ENCODE measurements around the gene EPHA8.

The EPHA8 gene

DNA sequence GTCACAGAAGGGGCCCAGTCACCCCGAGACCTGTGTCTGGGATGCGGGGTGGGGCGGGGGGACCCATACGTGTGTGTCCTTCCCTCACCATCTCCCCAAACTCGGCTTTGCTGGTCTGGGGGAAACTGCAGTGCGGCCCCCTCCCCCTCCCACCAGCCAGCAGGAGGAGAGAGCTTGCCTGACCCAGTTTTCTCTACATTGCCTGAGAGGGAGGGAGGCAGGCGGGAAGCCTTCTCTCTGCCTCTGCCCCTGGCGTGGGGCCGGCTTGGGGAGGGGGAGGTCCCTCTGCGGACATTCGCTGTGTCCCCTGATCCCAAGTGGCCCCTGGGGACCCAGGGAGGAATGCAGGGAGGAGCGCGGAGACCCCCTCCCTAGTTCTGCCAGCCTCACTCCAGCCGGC is 3.9 kb downstream of the EPHA8 start:
- no peak for DNase-seq (ENCODE audit: low read depth in 2 of 2)

DNA sequence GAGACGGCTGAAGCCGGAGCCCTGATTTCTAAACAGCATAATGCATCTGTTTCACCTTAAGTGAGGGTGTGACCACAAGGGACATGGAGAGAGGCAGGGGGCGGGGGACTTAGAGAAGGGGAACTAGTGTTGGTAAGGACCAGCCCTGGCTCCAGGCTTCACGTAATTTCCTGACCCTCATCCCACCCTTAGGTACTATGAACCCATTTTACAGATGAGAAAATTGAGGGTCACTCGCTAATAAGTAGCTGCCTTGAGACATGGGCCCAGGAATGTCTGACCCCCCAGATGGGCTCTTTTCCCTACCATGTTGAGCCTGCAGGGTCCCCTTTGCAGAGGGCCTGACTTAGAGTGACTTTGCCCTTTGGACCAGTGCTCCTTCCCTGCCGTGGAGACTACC is 4.7 kb downstream of the EPHA8 start:
- no peak for DNase-seq (ENCODE audit: low read depth in 2 of 2)

DNA sequence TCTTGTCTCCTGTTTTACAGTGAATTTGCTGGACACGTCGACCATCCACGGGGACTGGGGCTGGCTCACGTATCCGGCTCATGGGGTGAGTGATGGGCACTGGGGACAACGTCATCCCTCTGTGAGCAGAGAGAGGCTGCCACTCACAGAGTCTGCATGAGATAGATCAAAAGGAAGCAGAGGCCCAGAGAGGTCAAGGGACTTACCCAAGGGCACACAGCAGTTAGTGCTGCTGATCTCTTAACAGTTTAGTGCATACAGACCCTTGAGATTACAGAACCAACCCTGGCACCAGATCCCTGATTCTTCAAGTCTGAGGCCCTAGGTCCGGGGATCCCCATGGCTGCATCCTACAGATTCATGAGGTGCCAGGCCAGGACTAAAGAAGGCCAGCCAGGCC is 6.0 kb downstream of the EPHA8 start:
- DNase-seq (ENCODE audit: low read depth in 2 of 2) = no peak

DNA sequence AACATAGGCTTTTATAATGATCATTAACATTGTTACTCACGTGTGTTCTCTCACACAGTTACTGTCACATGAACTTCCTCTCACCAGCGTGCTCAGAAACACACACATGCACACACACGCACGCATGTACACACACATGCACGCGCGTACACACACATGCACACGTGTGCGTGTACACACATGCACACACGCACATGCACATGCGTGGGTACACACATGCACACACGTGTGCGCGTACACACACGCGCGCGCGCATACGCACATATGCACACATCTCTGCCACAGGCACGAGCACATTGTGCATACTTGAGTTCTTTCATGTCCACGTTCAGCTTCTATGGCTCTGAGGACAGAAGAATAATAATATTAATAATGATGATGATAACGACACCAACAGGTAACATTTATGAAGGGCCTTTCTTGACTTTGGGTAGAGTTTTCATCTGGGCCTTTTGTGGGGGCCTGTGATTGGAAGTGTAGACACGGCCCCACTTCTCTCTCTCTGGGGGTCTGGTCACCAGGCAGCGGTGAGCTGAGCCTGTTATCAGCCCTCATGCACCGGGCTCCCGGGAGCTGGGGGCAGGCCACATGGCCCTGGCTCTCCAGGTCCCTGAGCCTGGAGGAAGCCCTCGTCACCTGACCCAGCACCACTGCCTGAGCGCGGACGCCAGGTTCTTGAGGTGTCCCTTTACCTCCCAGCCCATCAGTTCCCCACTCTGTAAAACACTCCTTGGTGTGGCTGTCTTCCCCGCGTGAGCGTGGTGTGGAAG is 7.0 kb downstream of the EPHA8 start:
- no peak for DNase-seq (ENCODE audit: low read depth in 2 of 2)

DNA sequence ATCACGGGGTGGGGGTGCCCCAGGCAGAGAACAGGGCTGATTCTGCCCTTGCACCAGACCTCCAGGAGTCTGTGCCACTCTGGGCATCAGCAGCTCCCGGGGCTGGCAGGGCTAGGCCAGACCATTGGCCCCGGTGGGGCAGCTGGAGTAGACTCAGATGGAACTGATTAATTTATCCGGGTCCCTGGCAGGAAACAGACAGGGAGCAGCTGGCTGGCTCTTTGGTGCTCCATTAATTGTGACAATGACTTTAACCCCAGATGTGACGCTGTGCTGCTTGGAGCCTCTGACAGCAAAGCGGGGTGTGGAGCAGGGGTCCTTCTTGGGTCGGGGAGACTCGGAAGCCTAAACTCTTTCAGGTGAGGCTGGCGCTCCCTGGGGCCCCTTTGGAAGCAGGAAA is 9.5 kb downstream of the EPHA8 start:
- no peak for DNase-seq (ENCODE audit: low read depth in 2 of 2)

- DNase-seq (ENCODE audit: low read depth in 2 of 2) = no peak
Observed at GRCh38 chr1:22573237-22573636, 9.9 kb downstream of the EPHA8 start.

GRCh38 chr1:22575532-22576149 is 12.4 kb downstream of the EPHA8 start:
- no peak for DNase-seq (ENCODE audit: low read depth in 2 of 2)

- no peak for DNase-seq (ENCODE audit: low read depth in 2 of 2)
Observed at GRCh38 chr1:22576150-22576544, 12.9 kb downstream of the EPHA8 start.

GRCh38 chr1:22576617-22577016 is 13.3 kb downstream of the EPHA8 start:
- no peak for DNase-seq (ENCODE audit: low read depth in 2 of 2)

DNA sequence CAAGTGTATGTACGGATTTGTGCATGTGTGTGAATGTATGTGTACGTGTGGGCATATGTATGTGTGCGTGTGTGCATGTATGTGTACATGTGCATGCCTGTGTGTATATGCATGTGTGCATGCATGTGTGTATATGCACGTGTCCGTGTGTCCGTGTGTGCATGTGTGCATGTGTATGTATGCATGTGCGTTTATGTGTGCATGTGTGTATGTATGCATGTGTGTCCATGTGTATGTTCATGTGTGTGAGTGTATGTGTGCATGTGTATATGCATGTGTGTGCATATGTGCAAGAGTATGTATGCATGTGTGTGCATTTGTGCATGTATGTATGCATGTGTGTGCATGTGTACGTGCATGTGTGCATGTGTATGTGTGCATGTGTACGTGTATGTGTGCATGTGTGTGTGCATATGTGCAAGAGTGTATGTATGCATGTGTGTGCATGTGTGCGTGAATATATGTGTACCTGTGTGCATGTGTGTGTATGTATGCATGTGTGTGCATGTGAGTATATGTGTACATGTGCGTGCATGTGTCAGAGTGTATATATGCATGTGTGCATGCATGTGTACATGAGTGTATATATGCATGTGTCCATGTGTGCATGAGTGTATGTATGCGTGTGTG is 15.6 kb downstream of the EPHA8 start:
- DNase-seq (ENCODE audit: low read depth in 2 of 2) = no peak

- no peak for DNase-seq (ENCODE audit: low read depth in 2 of 2)
Observed at GRCh38 chr1:22579541-22580155, 16.4 kb downstream of the EPHA8 start.

DNA sequence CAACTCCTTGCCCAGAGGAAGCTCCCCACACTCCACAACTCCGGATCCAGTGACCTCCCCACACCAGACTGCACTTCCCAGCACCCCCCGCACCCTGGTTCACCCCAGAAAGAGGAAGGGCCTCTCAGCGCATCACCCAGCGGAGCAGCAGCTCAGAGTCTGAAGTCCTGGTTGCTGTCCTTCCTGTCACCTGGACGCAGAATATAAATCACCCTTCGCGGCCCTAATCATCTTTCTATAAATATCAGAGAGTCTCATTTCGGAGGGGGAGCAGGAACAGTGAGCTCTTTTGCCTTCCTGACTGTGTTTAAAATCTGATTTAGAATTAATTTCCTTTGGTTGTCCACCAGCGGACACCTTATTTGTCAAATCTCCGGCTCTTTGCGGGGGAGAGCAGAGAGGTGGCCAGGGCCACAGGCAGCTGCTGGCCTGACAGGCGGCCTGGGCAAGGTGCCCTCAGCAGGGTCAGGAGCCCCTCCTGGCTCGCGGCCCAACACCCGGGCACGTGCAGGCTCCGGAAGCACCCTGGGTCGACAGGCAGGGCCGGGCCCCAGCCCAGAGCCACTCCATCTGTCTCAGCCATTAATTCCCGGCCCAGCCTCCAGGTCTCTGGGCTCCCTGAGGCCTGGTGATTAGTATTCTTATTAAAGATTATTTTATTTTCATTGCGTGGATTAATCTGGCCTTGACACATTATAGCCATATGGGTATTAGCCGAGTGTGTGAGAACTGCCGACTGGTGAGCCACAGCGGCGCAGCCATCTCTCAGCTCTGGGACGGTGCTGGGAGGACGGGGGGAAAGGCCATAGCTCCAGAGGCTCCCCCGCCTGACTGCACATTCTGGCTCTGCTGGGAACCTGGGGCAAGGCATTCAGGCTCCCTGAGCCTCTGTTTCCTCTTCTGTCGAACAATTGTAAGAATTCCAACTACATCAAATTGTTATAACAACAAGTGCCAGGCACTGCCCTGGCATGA is 19.7 kb downstream of the EPHA8 start:
- DNase-seq (ENCODE audit: low read depth in 2 of 2) = no peak

DNA sequence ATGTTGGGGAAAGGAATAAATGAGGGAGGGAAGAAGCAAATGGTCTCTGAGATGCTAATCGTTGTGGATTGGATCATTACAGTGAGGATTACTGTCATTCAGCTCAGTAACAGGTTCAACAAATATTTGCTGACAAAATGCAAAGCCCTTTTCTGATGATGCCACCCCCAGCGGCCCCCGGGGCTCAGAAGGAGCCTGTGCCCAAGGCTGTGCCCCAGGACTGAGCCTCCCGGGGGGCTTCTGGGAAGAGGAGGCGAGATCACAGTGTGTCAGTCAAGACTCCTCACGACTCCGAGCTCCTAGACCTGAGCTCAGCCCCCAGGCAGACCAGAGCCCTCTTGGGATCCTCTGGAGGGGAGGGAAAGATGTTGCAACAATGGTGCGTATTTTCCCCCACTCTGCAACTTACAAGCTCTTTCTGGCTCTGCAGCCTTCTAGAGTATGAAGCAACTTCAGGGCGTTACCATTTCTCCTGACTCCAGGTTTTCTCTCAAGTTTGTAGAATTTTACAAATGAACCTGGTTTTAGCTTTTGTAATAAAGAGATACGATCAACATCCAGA is 20.8 kb downstream of the EPHA8 start:
- DNase-seq (ENCODE audit: low read depth in 2 of 2) = no peak

GRCh38 chr1:22584970-22585369 is 21.7 kb downstream of the EPHA8 start:
- DNase-seq (ENCODE audit: low read depth in 2 of 2) = no peak

GRCh38 chr1:22585471-22585870 is 22.2 kb downstream of the EPHA8 start:
- DNase-seq (ENCODE audit: low read depth in 2 of 2) = no peak

- DNase-seq (ENCODE audit: low read depth in 2 of 2) = no peak
Observed at GRCh38 chr1:22586356-22587130, 23.3 kb downstream of the EPHA8 start.

DNA sequence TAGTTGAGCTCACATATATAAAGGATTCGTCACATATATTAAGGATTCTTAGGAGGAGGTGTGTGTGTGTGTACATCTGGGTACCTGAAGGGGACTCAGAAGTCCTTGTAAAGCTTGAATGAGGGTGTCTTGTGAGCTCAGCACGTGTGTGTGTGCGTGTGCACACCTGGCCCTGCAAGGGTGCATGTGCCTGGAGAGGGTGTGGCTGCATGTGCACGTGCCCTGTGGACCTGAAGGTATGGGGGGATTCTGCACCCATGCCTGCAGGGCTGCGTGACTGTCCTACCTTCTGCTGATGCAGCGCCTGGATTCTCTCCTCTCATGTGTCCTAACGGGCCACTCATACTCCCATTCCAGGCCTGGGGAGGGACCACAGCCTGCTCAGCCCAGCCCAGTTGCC is 24.0 kb downstream of the EPHA8 start:
- no peak for DNase-seq (ENCODE audit: low read depth in 2 of 2)

DNA sequence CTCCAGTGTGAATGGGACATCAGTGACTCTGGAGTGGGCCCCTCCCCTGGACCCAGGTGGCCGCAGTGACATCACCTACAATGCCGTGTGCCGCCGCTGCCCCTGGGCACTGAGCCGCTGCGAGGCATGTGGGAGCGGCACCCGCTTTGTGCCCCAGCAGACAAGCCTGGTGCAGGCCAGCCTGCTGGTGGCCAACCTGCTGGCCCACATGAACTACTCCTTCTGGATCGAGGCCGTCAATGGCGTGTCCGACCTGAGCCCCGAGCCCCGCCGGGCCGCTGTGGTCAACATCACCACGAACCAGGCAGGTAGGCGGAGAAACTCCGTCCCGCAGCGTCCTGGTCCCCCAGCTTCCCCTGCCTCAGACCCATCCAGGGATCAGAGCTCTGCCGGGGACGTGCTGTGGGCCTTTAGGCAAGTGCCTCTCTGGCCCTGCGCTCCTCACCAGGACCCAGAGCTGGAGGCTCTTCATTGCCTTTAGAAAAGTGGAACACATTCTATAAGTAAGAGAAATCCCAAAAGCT is 25.7 kb downstream of the EPHA8 start:
- no peak for DNase-seq (ENCODE audit: low read depth in 2 of 2)

- DNase-seq (ENCODE audit: low read depth in 2 of 2) = no peak
Observed at GRCh38 chr1:22591576-22591975, 28.3 kb downstream of the EPHA8 start.

DNA sequence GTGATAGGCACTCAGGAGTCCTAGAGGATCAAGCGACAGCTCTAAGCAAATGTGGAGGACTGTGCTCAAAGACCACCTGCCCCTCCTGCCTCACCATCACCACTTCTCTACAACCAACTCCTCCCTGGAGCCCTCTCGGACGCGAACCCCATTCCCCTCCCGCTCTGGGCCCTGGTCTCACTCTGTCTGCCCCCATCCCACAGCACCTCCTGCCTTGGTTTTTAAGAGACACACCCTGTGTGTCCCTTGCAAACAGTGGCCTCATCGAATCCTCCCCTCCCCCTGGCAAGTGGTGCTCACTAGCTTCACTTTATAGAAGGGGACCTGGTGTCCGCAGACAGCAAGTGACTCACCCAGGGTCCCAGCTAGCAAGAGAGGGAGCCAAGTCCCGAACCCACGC is 28.8 kb downstream of the EPHA8 start:
- DNase-seq (ENCODE audit: low read depth in 2 of 2) = no peak

Measured in stimulated activated CD8-positive, alpha-beta memory T cell treated with anti-CD3 and anti-CD28 coated beads, Interleukin-2, amount 100 ng/mL, for 1 hour (primary cell).